ENCODE results near the gene SLC39A3.

SLC39A3 gene

GRCh38 chr19:2720777-2721569, 18.8 kb downstream of the SLC39A3 start, which contains the start of gene DIRAS1:
TSS of gene DIRAS1 (minus strand) at chr19:2721372. CDS start at chr19:2717806, 3,566 bp downstream.
- TF ChIP-seq, protein P1, sequence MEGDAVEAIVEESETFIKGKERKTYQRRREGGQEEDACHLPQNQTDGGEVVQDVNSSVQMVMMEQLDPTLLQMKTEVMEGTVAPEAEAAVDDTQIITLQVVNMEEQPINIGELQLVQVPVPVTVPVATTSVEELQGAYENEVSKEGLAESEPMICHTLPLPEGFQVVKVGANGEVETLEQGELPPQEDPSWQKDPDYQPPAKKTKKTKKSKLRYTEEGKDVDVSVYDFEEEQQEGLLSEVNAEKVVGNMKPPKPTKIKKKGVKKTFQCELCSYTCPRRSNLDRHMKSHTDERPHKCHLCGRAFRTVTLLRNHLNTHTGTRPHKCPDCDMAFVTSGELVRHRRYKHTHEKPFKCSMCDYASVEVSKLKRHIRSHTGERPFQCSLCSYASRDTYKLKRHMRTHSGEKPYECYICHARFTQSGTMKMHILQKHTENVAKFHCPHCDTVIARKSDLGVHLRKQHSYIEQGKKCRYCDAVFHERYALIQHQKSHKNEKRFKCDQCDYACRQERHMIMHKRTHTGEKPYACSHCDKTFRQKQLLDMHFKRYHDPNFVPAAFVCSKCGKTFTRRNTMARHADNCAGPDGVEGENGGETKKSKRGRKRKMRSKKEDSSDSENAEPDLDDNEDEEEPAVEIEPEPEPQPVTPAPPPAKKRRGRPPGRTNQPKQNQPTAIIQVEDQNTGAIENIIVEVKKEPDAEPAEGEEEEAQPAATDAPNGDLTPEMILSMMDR (IDR thresholded peaks at IDR 0.05; ENCODE audit: extremely low read depth, insufficient read depth, missing control alignments), result no peak
- in situ Hi-C loops (cut with MboI; ENCODE audit: low pct_unique_long_range_greater_than_20kb, low sequenced_read_pairs, unreplicated experiment), result no loop called here

DNA sequence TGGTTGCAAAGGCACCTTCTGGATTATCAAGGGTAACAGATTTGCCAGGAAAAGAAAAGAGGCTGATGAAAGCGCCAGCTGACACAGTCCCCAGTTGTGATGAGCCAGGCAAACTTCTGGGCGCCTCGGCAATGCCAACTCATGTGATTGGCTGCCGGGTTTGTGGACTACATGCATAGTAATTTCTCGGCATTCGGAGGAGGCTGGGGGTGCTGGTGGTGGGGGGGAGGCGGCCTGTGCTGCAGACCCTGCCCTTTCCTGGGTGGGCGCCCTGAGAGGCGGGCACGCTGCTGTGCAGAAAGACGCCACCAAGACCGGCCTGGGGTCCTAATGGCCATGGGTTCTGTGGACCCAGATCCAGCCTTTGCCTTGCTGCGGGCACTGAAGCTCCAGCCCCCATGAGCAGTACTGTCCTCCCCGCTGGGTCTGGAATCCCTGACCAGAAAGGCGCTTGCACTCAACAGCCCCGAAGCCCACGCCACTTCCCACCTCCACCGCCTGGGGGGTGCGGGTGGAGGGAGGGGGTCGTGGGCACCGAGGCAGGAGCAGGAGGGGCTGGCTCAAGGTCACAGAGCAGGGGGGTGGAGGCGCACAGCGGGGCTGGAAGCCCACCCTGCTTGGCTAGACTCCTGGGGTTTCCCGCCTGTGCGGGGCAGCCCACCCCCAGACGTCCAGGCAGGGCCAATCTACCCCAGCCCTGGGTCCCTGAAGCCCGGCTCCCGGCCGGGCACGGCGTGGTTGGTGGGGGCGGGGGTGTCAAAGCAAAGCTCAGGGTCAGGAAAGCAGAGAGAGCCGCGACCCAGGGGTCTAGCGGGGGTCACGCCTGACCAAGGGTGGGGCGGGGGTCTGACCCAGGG, 19.7 kb downstream of the SLC39A3 start:
- TF ChIP-seq, protein P1 (IDR thresholded peaks at IDR 0.05; ENCODE audit: extremely low read depth, insufficient read depth, missing control alignments), result no peak
- in situ Hi-C loops (cut with MboI; ENCODE audit: low pct_unique_long_range_greater_than_20kb, low sequenced_read_pairs, unreplicated experiment), result no loop called here
- DNase-seq (ENCODE audit: low spot score), result peak; percentile 45

More at GRCh38 chr19:2720777-2721569, 18.8 kb downstream of the SLC39A3 start, which contains the start of gene DIRAS1:
- no peak for DNase-seq (ENCODE audit: low spot score)

DNA sequence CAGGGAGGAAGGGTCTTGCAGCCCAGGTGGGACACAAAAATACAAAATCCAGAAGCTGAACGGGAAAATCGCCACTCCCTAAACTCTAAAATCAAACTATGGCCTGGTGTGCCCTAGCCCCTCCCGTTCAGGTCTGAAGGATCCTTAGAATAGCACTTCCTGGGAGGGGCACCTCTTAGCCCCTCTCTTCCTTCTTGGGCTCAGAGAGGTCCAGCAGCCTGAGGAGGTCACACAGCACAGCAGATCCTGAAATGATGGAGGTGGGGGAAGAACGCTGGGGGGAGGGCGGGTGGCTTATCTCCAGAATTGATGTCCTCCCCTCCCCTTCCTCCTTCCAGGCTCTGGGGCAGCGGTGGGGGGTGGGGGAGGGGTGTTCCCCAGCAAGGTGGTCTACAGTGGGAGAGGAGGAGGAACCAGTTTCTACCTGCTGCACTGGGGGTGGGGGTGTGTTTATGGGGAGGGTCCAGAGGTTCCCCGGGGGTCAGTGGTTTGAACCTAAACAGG, 20.5 kb downstream of the SLC39A3 start:
- no peak for DNase-seq (ENCODE audit: low spot score)
- in situ Hi-C loops (cut with MboI; ENCODE audit: low pct_unique_long_range_greater_than_20kb, low sequenced_read_pairs, unreplicated experiment), result no loop called here

GRCh38 chr19:2717638-2718541, 21.9 kb downstream of the SLC39A3 start:
- TF ChIP-seq, protein P1 (IDR thresholded peaks at IDR 0.05; ENCODE audit: extremely low read depth, insufficient read depth, missing control alignments), result no peak
- in situ Hi-C loops (cut with MboI; ENCODE audit: low pct_unique_long_range_greater_than_20kb, low sequenced_read_pairs, unreplicated experiment), result no loop called here
- no peak for DNase-seq (ENCODE audit: low spot score)

More for the DNA sequence above, 20.5 kb downstream of the SLC39A3 start:
- TF ChIP-seq, protein P1 (IDR thresholded peaks at IDR 0.05; ENCODE audit: extremely low read depth, insufficient read depth, missing control alignments), result no peak

DNA sequence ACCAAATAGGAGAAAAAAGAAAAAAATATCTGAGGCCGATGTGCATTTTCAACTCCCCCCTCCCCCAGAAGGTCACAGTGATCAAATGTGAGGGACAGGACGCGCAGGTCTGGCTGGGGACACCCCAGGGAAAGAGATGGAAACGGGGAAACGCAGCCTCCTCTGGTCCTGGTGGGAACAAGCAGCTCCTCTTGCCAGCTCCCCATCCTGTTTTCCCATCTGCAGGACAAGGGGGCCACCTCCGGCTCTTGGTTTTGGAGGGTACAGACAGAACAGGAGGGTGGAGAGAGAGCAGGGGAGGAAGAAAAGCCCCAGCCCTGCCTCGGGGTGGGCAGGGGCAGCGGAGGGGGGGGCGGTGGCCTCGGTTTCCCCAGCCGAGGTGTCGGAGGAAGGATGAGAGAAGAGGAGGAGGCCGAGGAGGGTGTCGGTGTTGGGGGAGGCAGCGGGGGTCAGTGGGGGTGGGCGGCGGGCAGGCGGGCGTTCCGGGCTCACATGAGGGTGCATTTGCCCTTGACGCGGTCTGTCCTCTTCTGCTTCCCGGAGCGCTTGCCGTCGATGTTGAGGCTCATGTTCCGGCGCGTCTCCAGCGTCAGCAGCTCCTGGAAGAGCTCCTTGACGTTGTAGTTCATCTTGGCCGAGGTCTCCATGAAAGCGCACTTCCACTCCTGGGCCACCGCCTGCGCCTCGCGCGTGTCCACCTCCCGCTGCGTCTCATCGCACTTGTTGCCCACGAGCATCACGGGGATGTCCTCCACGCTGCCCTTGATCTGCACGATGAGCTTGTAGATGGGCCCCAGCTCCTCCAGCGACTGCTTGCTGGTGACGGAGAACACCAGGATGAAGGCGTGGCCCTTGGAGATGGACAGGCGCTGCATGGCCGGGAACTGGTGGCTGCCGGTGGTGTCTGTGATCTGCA, 22.8 kb downstream of the SLC39A3 start:
- TF ChIP-seq, protein P1 (IDR thresholded peaks at IDR 0.05; ENCODE audit: extremely low read depth, insufficient read depth, missing control alignments), result no peak
- in situ Hi-C loops (cut with MboI; ENCODE audit: low pct_unique_long_range_greater_than_20kb, low sequenced_read_pairs, unreplicated experiment), result no loop called here
- DNase-seq (ENCODE audit: low spot score), result no peak

Data from GM13977 (cell line).